NCI-H524 treated with DMSO at 0.1 percent for 48 hours (cell line): ENCODE data around the gene FGD2.

Source experiments
- DNase-seq: peaks from one replicate; lab custom pipeline; 2025; lab: John Stamatoyannopoulos, UW

FGD2 gene

GRCh38 chr6:37018198-37019064 is 13.0 kb downstream of the FGD2 start:
- DNase-seq: peak; percentile 81

- no peak for DNase-seq
Observed at GRCh38 chr6:37019065-37019450, 13.6 kb downstream of the FGD2 start.

DNA sequence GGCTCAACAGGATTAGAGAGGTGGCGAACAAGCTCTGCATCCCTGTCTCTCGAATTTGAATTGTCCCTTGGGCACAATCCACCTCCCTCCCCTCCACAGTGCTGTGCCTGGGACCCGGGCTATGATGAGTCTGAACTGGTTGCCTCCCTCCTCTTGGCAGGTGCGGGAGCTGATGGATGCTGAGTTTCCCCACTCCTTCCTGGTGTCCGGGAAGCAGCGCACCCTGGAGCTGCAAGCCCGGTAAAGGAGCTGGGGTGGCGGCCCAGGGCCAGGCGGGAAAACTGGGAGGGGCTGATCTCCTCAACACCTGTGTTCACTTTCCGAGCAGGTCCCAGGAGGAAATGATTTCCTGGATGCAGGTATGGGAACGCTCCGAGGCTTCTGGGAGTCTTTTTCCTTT is 14.9 kb downstream of the FGD2 start:
- DNase-seq: no peak

- DNase-seq: no peak
Observed at GRCh38 chr6:37020812-37021211, 15.4 kb downstream of the FGD2 start.

GRCh38 chr6:37021356-37022129 is 16.1 kb downstream of the FGD2 start:
- DNase-seq: peak; percentile 11

DNA sequence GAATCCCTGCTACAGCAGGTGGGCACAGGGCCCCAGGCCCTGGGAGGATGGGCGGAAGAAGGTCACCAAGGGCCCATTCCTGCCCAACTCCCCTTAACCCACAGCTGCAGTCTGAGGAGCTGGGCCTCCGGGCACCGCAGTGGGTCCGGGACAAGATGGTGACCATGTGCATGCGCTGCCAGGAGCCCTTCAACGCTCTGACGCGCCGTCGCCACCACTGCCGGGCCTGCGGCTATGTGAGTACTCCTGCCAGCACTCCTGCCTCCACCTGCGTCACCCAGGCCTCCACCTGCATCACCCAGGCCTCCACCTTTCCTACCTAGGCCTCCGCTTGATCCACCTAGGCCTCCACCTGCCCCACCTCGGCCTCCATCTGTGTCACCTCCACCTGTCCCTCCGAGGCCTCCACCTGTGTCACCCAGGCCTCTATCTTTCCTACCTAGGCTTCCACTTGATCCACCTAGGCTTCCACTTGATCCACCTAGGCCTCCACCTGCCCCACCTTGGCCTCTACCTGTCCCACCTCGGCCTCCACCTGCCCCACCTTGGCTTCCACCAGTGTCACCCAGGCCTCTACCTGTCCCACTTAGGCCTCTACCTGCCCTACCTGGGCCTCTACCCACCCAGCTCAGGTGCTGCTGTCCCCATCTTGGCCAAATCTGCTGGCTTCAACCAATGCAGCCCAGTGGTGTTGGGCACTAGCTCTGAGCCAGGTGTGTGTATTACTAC is 16.8 kb downstream of the FGD2 start:
- DNase-seq: no peak

DNA sequence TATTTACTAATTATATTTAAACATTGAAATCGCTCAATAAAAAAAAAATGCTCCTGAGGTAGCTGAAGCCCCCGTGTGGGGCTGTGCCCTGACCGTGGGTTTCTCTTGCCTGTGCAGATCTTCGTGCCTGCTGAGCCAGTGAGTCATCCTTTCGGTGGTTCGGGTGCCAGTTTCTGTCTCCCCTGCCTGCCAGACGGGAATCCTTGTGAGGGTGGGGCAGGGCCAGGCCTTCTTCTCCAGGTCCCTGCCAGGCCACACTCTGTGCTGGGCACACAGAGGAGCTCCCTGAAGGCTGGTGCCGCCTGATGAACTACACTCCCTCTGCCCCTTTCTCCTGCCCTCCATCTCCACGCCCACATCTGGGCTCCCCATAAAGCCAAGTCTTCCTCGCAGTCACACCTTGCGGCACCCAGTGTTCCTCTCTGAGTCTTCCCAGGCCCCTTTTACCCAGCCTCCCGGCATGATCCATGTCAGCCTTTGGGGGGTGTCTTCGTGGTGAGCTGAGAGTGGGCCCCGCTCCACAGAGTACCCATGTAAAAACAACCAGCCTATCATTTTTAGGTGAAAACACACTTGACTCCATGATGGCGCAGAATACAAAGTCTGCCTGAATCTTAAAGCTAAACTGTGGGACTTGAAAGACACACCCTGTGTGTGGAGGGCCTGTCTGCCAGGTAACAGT is 19.3 kb downstream of the FGD2 start:
- DNase-seq: no peak

DNA sequence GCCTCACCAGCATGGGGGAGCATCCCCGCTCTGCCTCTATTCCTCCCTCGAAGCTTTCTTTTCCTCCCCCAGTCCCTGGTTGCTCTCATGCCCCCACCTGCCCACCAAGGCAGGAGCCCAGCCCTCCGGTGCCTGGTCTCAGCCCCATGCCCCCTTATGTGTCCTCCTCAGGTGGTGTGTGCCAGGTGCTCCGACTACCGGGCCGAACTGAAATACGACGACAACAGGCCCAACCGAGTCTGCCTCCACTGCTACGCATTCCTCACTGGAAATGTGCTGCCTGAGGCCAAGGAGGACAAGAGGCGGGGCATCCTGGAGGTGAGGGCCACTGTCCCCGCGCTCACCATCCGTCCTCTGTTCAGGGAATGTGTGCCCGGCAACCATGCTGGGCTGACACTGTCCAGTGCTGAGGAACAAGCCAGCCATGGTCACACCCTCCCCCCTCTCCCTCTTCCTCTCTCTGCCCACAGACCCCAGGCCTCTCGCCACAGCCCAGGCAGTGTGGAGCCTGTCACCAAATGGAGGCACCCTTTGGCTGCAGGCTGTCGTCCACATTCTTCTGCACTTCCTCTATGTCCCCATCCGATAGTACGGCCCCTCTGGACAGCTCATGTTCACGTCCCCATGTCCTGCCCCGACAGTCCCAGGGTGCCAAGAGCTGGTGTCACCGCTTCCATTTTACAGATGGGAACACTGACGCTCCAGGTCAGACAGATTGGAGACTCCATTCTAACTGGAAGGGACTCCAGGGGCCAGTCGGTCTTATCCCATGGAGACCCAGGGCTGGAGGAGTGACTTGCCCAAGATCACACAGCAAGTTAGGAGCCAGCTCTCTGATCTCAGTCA is 20.4 kb downstream of the FGD2 start:
- no peak for DNase-seq

- DNase-seq: no peak
Observed at GRCh38 chr6:37027036-37027720, 21.7 kb downstream of the FGD2 start.

GRCh38 chr6:37027811-37028469 is 22.5 kb downstream of the FGD2 start:
- no peak for DNase-seq

GRCh38 chr6:37029249-37029971 is 24.0 kb downstream of the FGD2 start:
- DNase-seq: no peak

- DNase-seq: no peak
Observed at GRCh38 chr6:37030599-37030998, 25.1 kb downstream of the FGD2 start.

DNA sequence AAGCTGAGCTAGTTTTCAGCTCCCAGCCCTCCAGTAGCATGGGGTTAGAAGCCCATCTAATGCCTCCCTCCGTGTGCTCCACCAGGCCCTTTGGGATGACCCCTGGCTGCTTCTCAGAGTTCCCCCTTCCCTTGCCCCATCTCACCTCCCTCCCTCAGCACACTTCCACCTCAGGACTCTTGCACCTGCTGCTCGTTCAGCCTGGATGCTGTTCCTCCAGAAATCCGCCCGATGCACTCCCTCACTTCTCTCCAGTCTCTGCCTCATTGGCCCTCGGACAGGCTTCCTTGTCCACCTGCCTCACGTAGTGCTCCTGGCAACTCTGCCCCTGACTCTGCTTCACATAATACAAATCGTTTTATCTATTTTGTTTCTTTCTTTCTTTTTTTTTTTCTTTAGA is 26.8 kb downstream of the FGD2 start:
- DNase-seq: no peak

DNA sequence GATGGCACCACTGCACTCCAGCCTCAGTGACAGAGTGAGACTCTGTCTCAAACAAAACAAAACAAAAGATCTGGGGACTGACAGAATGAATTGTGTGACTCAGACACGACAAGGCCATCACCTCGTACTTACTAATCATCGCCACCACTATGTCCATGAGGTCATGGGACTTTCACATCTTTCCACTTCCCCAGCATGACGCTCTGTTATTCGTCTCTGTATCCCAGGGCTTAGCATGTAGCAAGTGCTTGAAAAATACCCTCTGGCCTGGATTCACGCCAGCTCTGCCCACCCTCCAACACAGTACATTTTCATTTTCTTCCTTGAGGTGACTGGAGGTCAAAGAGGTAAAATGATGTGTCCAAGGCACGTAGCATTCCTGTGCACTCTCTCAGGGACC is 27.8 kb downstream of the FGD2 start:
- no peak for DNase-seq

- DNase-seq: no peak
Observed at GRCh38 chr6:37033819-37034795, 28.7 kb downstream of the FGD2 start.

DNA sequence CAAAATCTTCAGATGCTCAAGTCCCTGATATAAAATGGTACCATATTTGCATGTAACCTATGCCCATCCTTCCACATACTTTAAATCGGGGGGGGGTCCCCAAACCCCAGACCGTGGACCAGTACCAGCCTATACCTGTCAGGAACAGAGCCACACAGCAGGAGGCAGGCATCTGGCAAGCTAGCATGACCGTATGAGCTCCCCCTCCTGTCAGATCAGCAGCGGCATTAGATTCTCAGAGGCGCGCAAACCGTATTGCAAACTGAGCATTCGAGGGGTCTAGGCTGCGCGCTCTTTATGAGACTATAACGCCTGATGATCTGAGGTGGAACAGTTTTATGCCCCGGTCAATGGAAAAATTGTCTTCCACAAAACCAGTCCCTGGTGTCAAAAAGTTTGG is 30.7 kb downstream of the FGD2 start:
- no peak for DNase-seq

- DNase-seq: no peak
Observed at GRCh38 chr6:37038292-37039198, 33.1 kb downstream of the FGD2 start.
